NCI-H2081 treated with DMSO at 0.1 percent for 48 hours (cell line): ENCODE measurements around the gene NPFFR1.

Experiments used
- DNase-seq: peaks from one replicate; lab custom pipeline; 2025; lab: John Stamatoyannopoulos, UW

NPFFR1 gene, protein sequence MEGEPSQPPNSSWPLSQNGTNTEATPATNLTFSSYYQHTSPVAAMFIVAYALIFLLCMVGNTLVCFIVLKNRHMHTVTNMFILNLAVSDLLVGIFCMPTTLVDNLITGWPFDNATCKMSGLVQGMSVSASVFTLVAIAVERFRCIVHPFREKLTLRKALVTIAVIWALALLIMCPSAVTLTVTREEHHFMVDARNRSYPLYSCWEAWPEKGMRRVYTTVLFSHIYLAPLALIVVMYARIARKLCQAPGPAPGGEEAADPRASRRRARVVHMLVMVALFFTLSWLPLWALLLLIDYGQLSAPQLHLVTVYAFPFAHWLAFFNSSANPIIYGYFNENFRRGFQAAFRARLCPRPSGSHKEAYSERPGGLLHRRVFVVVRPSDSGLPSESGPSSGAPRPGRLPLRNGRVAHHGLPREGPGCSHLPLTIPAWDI

GRCh38 chr10:70283445-70284399 is at the start of gene NPFFR1:
NPFFR1 (minus strand) TSS chr10:70284004; CDS start chr10:70283676, 328 bp downstream.
- no peak for DNase-seq

DNA sequence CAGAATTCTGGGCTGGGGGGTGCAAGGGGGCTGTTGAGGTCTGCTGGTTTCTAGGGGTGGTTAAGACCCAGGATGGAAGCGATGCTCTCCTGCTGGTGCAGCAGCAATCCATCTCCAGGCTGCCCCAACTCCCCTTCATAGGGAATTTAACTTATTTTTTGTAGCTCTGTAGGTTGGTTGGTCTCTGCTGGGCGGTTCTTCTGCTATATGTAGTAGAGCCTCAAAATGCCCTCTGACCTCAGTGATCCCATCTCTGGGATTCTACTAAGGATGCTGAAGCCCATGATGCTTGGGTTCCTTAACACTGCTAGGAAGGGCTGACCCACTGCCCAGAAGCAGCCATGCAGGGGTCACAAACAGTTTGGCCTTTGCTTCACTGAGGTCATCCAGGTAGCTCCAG is 49.5 kb upstream of the NPFFR1 start:
- no peak for DNase-seq

- no peak for DNase-seq
These were observed 47.9 kb upstream of the NPFFR1 start for GRCh38 chr10:70331486-70332268.

DNA sequence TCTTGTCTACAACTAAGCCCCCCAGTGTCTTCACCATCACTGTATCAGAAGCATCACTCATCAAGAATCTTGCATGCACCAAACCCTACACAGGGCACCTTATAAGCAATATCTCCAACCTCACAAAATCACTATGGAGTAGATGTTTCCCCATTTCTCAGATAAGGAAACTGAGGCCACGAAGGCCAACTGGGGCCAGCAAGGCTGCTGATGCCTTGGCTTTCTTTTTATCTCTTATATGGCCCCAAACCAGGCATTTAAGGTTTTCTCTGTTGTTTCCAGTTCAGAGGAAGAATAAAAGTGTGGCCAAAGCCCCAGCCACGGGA is 47.3 kb upstream of the NPFFR1 start:
- DNase-seq, result no peak

- DNase-seq, result no peak
These were observed 46.9 kb upstream of the NPFFR1 start for GRCh38 chr10:70330671-70331070.

DNA sequence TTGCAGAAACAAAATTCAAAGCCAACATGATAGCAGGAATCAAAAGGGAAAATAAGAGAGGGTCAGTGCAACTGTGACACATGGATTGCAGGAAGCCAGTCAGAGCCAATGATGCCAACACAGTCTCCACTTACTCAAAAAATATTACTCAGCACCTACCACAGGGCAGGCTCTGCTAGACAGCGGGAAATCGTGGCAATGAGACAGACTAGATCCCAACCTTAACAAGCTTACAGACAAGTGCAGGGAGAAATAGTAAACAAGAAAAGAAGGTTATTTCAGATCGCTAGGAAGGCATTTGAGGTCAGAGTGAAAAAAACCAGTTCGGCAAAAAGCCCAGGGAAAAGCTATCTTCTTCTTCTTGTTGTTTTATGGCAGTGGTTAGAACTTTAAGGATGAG is 45.2 kb upstream of the NPFFR1 start:
- DNase-seq, result no peak

DNA sequence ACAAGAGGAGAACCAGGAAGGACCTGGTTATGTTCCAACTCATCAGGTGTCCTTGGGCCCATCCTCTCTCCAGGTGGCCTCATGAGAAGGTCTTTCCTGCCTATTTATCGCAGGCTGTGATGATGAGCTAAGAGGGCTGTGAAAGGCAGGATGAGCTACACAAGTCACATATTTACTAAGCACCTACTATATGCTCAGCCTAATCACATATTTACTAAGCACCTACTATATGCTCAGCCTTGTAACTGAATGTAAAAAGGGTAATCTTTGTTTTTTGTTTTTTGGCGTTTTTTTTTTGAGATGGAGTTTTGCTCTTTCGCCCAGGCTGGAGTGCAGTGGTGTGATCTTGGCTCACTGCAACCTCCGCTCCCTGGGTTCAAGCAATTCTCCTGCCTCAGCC is 44.2 kb upstream of the NPFFR1 start:
- no peak for DNase-seq

GRCh38 chr10:70324951-70325781 is 41.4 kb upstream of the NPFFR1 start:
- DNase-seq, result no peak

GRCh38 chr10:70324339-70324861 is 40.6 kb upstream of the NPFFR1 start:
- no peak for DNase-seq

DNA sequence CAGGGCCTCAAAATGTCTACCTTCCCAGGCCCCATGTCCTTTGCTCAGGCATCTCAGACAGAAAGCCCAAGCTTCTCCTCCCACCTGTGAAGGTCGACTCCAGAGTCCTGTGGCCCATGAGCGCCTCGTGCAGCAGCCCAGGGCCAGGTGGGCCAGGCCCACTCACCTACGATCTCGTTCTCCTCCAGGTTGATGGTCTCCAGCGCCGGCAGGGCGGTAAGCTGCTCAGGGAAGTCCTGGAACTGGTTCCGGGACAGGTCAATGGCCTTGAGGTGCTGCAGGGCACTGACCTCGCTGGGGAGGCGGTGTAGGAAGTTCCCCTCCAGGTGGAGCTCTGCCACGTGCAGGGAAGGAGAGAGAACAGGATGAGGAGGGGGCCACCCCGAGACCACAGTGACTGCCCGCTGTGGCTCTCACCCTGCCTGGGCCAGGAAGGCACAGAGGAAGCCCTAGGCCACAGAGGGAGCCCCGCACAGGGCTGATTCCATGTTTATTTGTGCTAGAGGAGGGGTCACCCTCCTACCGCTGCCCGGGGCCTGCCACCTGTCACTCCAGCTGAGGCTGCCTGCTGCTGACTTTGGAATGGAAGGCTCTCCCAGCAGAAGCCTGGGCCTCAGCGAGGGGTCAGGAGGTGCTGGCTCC is 40.0 kb upstream of the NPFFR1 start:
- DNase-seq, result no peak

- no peak for DNase-seq
These were observed 39.4 kb upstream of the NPFFR1 start for GRCh38 chr10:70323138-70323696.

DNA sequence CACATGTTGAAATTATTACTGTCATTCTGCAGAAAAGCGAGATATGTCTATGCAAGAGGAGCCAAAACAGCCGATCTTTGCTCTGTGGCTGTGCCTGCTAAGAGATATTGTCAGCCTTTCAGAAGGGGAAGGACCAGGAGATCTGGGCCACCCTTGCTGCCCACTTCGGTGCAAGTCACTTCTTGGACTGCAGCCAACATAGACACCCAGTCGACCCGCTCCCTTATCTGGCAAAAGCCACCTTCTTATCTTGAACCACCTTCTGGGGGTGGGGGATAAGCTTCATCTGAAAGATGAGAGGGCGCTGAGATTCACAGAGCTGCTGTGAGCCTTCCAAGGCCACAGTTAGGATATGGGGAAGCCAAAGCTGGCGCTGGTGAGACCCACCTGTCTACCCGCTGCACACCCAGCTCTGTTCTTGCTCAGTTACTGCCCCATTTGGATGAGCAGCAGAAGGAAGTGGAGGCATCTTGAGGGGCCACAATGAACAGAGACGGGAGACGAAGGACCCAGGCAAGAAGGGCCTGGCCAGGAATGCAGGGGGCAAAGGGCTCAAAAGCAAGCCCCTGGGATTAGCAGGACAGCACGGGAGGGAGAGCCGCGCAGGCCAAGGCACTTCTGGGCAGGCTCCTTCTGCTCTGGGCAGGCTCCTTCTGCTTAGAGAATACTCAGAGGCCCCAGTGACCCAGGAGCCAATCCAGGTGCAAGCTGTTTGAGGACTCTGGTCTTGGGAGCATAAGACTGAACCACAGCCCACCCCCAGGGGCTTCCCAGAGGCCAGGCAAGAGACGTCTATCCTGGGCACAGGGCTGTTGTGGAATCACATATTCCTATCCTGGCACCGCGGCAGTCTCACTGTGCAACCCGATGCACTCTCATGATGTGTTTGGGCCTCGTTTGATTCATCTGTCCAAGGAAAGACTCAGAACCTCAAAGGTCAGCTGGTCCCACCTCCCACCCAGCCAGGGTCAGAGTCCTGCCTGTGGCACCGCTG is 38.4 kb upstream of the NPFFR1 start:
- DNase-seq, result no peak

- no peak for DNase-seq
These were observed 37.4 kb upstream of the NPFFR1 start for GRCh38 chr10:70321233-70321632.

DNA sequence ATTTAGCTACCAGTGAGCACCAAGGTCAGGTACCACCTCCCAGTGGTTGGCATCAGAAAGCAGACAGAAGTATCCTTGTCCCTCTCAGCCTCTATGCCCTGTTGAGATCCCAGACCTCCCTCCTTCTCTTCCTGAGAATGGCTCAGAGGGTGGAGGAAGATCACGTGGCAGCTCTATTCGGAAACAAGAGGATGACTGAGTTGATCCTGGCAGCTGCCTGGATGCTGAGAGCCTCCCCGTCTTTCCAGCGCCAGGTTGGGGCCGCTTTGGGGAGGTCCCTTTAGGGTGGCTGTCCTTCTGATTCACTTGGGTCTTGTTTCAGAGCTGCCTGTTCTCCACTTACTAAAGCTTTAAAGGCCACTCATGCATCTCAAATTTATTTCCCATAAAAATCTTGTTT is 36.9 kb upstream of the NPFFR1 start:
- no peak for DNase-seq

- DNase-seq, result no peak
These were observed 36.0 kb upstream of the NPFFR1 start for GRCh38 chr10:70319824-70320223.

GRCh38 chr10:70319183-70319582 is 35.4 kb upstream of the NPFFR1 start:
- no peak for DNase-seq

- DNase-seq, result no peak
These were observed 34.1 kb upstream of the NPFFR1 start for GRCh38 chr10:70317943-70318318.

DNA sequence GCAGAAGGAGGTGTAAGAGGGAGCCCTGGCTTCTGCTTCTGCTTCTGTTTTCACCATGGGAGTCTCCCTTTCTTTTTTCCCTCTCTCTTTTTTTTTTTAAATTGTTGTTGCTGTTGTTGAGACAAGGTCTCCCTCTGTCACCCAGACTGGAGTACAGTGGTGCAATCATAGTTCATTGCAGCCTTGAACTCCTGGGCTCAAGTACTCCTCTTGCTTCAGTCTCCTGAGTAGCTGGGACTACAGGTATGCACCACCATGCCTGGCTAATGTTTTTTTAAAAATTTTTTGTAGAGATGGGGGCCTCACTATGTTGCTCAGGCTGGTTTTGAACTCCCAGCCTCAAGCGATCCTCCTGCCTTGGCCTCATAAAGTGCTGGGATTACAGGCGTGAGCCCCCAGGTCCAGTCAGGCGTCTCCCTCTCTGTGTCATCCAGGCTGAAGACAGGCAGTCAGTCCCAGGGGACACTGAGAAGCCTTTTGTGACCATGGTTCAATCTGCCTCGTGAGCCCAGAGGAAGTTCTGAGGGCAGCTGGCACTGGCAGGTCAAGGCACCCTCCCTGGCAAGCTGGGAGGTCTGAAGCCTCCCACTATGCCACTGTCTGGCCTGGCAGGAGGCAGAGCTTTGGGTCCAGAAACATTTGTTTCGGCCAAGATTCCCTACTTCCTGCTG is 33.6 kb upstream of the NPFFR1 start:
- DNase-seq, result no peak

GRCh38 chr10:70315815-70316214 is 32.0 kb upstream of the NPFFR1 start:
- DNase-seq, result no peak
